ENCODE results near the gene CHD6.
A peak's percentile ranks its signal among the peaks of the same experiment; 100 is the strongest.

Gene CHD6, protein sequence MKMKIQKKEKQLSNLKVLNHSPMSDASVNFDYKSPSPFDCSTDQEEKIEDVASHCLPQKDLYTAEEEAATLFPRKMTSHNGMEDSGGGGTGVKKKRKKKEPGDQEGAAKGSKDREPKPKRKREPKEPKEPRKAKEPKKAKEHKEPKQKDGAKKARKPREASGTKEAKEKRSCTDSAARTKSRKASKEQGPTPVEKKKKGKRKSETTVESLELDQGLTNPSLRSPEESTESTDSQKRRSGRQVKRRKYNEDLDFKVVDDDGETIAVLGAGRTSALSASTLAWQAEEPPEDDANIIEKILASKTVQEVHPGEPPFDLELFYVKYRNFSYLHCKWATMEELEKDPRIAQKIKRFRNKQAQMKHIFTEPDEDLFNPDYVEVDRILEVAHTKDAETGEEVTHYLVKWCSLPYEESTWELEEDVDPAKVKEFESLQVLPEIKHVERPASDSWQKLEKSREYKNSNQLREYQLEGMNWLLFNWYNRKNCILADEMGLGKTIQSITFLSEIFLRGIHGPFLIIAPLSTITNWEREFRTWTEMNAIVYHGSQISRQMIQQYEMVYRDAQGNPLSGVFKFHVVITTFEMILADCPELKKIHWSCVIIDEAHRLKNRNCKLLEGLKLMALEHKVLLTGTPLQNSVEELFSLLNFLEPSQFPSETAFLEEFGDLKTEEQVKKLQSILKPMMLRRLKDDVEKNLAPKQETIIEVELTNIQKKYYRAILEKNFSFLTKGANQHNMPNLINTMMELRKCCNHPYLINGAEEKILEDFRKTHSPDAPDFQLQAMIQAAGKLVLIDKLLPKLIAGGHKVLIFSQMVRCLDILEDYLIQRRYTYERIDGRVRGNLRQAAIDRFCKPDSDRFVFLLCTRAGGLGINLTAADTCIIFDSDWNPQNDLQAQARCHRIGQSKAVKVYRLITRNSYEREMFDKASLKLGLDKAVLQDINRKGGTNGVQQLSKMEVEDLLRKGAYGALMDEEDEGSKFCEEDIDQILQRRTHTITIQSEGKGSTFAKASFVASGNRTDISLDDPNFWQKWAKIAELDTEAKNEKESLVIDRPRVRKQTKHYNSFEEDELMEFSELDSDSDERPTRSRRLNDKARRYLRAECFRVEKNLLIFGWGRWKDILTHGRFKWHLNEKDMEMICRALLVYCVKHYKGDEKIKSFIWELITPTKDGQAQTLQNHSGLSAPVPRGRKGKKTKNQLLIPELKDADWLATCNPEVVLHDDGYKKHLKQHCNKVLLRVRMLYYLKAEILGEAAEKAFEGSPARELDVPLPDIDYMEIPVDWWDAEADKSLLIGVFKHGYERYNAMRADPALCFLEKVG (N-terminal part only)

DNA sequence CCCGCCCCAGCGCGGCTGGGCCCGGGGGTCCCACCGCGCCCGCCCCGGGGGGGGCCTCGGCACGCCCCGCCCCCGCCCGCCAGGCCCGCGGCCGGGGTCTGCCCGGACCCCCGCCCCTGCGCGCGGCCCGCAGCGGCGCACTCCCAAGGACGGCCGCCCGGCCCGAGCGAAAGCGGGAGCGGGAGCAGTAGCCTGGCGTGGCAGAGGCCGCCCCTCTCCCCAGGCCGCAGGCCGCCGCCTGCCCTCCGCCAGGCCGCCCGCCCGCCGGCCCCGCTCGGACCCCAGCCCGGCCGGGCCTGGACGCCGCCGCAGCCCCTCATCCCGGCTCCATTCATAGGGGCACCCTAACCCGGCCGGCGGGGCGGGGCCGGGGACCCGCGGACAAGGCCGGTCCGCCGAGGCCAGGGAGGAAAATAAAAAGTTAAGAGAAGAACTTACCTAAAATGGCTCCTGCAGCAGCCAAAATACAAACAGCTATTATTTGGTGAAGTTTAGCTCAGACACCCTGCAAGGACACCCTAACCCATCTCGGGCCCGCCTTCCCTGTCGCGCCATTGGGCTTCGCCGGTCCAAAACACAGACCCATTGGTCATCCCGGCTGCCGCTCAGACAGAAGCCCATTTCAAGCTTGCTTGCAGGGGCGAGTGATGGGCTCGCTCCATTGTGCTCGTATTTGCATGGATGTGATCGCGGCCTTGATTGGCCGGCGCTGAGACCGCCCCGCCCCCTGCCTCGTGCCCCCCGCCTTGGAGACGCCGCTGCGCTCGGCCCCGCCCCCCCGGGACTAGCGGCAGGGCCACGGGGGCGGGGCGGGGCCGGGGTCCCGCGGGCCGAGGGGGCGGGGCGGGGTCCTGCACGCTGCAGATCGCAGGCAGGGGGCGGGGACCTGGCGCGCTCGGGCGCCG is at the start of gene CHD6:
Gene CHD6, minus strand, starts transcription at position 476 of the 905 bp plus-strand sequence. CDS start 67,040 bp downstream, outside the sequence.
- peak; percentile 99 for DNase-seq

DNA sequence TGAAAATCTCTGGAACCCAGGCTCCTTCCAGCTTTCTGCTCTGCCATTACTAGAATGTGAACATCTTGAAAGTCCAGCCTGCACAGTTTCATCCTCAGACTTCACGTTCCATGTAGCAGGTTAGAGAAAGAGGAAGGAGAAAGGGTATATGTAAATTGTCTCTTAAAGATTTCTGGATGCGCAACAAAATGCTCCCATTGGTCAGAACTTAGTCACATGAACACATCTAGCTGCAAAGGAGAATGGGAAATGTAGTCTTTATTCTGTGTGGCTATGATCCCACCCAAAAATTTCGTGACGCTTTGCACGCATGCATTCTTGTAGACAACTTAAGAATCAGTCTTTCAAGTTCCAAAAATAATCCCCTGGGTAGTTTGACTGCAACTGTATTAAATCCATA is 46.4 kb upstream of the CHD6 start:
- no peak for DNase-seq

DNA sequence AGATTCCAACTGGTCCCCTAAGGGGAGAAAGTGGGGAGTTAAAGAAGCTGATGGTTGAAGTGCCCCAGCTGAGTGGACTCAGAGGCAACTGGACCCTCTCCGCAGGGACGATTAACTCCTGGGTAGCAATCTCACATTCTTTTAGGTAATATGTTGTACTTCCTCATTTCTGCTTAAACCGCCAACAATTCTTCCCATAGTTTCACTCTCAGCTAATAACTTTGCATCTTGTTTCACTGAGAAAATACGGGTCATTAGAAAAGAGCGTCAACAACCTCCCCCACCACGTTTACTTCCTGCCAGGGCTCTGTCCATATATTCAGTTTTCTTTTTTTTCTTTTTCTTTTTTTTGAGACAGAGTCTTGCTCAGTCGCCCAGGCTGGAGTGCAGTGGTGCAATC is 39.5 kb upstream of the CHD6 start:
- DNase-seq: no peak

DNA sequence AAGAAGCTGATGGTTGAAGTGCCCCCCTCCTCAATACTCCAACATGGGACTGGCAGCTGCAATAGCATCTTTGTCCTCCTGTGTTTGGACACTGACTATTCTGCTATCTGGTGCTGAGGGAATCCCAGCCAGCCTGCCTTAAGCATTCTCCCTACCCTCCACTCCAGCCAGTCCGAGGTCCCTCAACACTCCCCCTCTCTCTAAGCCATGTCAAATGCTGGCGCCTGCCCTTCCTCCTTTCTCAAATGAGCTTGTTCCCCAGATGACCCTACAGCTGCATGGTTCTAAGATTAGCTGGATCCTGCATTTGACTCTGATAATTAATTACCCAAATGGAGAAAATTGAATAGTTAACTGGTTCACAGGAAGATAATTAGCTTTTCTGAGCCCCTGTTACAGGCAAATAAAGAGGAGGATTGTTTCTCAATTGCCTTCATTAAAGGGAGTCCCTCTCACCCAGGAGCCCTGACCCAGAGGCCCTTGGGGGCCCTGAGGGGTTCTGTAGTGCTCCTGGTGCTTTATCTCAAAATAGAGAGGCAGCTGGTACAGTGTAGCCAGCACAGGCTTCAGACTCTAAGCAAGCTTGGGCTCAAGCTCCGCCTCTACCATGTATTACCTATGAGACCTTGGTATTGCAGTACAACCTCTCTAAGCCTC is 37.9 kb upstream of the CHD6 start:
- no peak for DNase-seq

DNA sequence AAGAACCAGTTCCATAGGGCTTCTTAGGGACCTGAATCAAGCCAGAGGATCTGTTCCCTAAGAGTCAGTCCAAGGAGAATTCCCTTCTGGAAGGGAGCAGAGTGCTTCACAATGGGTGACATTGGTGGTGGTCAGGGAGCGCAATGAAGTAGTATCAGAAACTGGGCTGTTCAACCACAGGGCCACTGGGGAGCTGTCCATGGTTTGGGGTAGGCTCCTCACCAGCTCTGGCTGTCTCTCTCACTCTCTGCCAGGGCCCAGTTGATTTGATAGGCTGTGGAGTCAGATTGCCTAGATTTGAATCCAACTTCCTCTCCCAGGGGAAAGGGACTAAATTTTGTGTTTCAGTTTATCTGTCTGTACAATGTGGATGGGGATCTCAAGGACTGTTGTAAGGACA is 36.7 kb upstream of the CHD6 start:
- no peak for DNase-seq

DNA sequence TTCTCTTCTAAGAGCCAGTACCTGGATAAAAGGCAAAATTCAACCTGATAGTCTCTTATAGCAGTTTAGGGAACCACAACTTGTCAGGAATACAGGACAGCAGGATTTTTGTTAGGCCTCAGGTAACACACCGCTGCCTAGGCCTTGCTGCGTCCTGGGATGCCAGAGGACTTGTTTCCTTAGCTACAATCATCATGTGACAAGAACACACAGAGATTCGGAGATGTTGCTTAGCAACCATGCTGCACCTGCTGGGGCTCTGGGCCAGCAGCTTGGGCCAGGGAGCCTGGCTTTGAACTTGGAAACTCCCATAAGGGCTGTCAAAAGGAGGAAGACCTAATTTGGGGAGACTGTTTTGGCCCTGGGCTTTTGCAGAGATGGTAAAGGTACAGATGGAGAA is 36.1 kb upstream of the CHD6 start:
- no peak for DNase-seq

DNA sequence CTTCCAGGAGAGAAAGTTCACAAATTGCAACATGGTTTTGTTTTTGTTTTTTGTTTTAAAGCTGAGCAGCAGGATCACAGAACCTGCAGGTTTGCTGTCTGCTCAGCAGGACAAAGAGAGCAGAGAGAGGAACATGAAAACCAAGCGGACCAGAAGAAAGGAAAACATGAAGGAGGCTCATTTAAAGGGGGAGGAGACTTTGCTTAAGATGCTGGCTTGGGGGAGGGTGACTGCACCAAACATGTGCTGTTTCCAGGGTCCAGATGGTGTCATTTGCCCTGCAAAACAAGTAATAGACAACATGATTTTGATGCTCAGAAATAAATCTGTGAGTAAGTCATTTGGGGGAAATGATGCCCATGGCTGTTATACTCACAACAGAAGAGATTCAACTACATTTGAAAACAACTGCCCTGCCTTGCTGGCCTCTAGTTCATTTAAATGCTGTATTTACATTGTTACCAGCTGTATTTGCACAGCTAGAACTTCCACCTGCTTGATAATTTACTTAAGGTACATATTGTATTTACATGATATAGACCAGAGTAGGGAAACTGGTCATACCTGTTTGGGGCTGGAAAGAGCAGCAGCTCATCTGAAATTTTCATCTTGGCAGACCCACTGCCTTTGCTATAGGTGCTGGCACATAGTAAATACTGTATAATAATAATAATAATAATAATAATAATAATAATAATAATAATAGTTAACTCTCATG is 32.2 kb upstream of the CHD6 start:
- DNase-seq: no peak

DNA sequence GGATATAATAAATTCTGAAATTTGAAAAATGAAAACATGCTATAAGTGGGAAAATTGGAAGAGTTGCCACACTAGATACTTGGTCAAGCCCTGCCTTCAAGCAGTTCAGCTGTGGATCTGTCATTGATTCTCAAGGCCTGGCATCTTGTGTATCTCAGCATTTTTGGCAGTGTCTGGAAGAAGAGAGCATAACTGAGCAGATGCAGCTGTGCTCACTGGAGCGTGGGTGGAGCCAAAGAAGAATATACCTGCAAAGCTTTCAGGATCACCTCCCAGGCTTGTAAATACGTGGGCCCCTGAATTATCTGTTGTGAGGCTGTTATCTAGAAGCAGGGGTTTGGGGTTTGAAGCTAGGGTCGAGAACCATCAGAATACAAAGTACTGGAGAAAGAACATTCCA is 31.3 kb upstream of the CHD6 start:
- no peak for DNase-seq

DNA sequence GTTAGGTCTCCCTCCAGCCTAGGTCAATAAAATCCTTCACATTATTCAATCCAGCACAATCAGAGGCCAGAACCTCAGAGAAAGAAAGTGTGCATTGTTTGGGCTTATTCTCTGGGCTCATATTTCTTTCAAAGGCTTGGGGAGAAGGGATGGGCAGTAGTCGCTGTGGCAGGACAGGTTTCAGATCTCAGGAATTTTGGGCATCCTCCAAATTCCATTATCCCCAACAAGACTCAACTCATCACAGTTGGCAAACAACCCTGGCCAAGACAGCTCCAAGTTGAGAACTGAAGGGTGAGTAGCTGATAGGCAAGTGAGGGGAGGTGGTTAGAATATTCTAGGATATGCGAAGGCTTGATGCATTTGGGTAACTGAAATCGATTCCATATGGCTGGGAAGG is 27.2 kb upstream of the CHD6 start:
- no peak for DNase-seq

DNA sequence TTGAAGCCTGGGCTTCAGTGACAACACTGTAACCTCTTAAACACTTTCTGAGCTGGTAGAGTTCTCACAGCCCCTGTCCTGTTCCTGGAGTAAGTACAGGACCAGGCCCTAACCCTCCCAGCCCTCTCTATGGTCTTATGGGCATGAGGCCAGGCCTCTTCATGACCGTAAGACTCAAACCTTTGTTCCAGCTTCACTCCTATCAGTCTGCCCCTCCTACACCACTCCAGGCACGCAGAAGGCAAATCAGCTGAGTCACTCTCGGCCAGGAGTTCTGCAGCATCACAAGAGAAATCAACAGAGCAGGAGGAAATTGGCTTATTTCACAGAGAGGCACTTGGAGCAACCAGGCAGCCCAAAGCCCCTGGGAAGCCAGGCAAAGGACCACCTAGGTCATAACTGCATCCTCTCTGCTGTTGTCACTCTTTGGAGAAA is 25.3 kb upstream of the CHD6 start:
- DNase-seq: no peak

DNA sequence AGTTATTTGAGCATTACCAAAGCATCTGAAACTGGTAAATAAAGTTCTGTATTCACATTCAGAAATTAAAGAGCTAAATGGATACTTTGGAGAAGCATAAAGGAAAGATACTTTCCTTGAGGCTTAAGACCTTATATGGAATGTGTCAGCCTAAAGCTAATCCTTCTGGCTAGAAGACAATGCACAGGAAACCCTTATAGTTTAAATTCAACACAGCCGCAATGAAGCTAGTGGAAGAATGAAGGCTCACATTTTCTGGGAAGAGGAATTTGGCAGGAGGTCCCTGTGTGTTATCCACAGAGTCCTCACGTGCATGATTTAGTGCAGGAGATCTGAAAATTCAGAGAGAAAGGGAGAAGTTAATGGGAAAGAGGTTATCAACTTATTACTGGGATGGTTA is 21.5 kb upstream of the CHD6 start:
- DNase-seq: no peak

DNA sequence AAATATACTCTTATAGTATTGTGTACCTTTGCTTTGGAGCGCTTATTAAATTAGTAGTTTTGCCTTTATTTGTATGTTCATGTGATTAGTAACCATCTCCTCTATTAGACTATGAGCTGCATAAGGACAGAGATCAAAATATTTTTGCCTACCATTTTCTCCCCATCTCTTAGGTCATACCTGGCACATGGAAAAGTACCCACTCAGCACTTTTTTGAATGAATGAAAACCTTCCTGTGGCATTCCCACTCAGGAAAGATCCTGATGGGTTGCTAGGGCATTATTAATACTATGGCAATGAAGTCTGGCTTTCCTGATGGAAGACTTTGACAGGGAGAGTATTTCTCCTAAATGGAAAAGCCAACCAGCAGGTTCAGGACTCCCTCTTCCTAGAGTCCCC is 20.3 kb upstream of the CHD6 start:
- no peak for DNase-seq

DNA sequence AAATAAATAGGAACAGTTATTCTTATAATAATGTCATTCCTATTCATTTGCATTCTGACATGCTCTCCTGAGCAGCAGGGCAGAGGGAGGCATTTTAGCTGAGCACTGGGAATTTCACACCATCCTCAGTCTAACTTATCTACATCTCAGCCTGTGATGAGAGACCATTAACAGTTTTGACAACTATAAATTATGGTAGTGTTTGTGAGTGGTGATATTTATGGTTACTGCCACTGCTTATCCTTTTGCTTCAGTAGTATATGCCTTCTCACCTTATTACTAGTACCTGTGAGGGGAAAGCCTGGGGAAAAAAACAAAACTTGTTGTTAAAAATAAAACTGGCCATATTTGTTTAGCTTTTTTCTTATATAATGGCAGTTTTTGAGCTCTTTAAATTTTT is 17.0 kb upstream of the CHD6 start:
- no peak for DNase-seq

DNA sequence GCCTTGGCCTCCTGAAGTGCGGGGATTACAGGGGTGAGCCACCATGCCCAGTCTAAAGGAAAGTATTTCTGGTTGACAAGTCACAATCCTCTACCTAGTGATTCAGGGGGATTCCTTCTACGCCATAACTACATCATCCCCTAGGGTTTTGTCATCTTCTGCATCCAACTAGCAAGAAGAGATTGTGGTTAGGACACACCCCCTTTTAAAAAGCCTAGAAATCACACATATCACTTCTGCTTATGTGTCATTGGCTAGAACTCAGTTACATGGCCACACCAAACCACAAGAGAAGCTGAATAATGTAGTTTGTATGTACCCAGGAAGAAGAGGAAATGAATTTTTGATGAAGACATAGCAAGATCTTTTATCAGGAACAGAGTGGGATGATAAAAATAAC is 14.7 kb upstream of the CHD6 start:
- peak; percentile 11 for DNase-seq

DNA sequence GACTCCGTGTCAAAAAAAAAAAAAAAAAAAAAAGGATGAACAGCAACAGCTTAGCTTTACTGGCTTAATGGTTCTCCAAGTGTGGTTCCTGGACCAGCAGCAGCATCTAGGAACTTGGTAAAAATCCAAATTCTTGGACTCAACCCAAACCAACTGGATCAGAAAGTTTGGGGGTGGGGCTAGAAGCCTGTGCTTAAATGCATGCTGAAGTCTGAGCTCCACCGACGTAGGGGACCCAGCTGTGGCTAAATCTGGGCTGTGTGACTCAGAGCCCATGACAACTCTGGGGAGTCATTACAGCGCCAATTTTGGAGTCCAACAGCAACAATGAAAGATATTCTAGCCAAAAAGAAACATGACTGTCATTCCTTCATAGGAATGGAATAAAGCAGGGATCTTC is 13.6 kb upstream of the CHD6 start:
- DNase-seq: no peak

DNA sequence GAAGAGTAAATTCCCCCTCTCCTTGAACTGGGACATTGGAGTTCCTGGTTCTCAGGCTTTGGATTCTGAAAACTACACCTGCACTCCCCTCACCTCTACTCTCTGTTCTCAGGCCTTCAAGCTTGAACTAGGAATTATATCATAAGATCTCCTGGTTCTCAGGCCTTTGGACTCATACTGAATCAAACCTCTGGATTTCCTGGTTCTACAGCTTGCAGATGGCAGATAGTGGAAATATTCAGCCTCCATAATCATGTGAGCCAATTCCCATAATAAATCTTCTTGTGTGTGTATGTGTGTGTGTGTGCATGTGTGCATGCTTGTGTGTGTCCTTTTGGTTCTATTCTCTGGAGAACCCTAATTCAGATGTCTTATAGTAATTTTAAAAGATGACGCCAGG is 12.7 kb upstream of the CHD6 start:
- DNase-seq: no peak

DNA sequence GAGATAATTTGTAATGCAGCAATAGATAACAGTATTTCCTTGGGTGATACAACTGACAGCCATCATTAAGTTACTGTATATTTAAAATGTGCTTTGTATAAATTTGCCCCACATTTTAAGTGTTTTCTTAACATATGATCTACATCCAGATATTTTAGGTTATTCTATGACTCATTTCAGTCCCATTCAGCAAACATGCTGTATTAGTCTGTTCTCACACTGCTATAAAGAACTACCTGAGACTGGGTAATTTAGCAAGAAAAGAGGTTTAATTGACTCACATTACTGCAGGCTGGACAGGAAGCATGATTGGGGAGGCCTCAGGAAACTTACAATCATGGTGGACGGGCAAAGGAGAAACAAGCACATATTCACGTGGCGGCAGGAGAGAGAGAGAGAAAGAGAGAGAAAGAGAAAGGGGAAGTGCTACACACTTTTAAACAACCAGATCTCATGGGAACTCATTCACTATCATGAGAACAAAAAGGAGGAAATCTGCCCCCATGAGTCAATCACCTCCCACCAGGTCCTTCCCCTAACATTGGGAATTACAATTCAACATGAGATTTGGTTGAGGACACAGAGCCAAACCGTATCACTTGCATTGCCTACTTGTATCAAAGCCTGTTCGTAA is 9.6 kb upstream of the CHD6 start:
- no peak for DNase-seq

DNA sequence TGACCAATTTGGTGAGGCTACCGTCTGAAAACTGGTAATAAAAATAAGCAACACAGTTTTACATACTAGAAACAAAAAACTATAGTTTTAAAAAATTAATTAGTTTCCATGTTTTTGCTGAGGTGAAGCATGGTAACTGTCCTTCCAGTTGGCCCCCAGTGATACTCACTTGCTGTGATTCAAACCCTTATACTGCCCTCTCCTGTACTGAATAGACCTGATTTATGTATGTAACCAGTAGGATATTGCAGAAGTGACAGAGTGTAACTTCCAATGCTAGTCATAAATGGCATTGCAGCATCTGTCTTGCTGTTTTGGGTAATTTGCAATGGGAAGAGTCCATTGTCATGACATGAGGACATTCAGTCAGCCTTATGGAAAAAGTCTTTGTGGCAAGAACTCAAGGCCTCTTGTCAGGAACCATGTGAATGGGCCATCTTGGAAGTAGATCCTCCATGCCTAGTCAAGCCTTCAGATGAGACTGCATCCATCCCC is 8.9 kb upstream of the CHD6 start:
- DNase-seq: no peak

DNA sequence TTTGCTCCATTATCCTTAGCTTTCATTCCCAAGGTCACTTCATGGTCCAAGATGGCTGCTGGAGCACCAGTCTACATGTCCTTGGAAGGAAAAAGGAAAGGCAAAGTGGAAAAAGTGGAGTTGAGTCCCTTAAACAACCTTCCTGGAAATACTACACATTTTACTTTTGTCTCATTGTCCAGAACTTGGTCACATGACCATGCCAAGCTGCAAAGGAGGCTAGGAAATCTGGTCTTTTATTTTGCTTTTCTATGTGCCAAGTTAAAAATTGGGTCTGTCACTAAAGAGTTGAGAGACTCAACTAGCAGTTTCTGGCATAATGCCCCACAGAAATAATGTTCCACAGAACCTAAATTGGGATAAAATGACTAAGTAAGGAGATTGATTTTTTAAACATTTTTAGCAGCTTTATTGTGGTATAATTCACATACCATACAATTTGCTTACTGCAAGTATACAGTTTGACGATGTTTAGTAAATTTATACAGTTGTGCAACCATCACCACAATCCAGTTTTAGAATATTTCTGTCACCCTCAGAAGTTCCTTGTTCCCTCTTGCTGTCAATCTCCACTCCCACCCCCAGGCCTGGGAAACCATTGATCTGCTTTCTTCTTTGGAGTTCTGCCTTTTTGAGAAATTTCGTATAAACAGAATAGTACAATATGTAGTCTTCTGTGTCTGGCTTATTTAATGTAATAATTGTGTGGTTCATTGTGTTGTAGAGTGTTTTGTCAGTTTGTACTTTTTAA is 5.6 kb upstream of the CHD6 start:
- DNase-seq: no peak
